ENCODE data around the gene MDM2. TPM values are rescaled to one million over a fixed set of nuclear protein-coding genes. Genes with fewer than 3 reads are reported as not detected.
A peak's percentile ranks its signal among the peaks of the same experiment; 100 is the strongest.

The MDM2 gene
- total and polyA plus RNA-seq, 9 of the 15 experiments (the other 6 are each of a cell fraction or from before 2014, with no cell fraction given) = 13.6 to 100 (median 49.0) TPM

DNA sequence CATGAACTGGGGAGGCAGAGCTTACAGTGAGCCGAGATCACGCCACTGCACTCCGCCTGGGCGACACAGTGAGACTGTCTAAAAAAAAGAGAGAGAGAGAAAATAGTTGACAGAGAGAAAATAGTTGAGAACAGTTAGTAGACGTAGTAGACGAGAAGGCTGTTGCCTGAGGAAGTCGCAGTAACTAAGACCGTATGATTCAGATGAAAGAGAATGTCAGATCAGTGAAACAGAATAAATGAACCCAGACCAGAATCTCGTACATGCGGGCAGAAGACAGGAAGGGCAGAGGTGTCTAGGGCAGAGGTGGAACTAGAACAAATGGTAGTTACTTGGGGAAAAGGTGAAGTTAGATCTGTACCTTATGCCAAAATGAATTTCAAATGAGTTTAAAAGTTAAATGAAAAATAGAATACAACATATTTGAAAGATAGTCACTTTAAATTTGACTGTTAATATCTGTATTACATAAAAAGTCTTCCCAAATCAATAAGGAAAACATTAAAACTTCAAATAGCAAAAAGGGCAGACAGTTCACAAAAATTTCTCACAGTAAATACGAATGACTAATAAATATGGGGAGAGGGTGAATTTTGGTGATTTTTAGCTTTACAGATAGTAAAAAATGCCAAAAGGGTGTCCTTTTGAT, 17.7 kb downstream of the MDM2 start:
- no peak overlapping the region for H3K9ac ChIP-seq (ENCODE audit: insufficient read depth in 1 of 2, low read depth in 2 of 2, low read length in 2 of 2)
- no peak overlapping the region for H2AFZ ChIP-seq (ENCODE audit: low read depth, low read length)
- CTCF ChIA-PET (ENCODE audit: low intra/inter-chr PET ratio) = no interaction called here
- no peaks in the 10 kb centered on the region for H3K27me3 ChIP-seq (ENCODE audit: control insufficient read depth in 2 of 2, insufficient read depth in 2 of 2, low read length in 2 of 2)
- TF ChIP-seq POLR2B (IDR thresholded peaks at IDR 0.05; ENCODE audit: low read depth, partially characterized antibody) = peak; percentile 54
- no peak for TF ChIP-seq SRSF3 (IDR thresholded peaks at IDR 0.05; ENCODE audit: insufficient read depth, low read length)
- intact Hi-C loops (cut with micrococcal nuclease) (no loop called here), in situ Hi-C loops (cut with MboI) (no loop called here)
- H3K4me3 ChIP-seq = no peak overlapping the region
- no peak overlapping the region for H3K4me2 ChIP-seq (ENCODE audit: insufficient read depth, low read length)
- H3K9me1 ChIP-seq (ENCODE audit: control insufficient read depth, insufficient read depth, low read length) = no peaks in the 10 kb centered on the region
- peaks cover 91% of the 10 kb centered on the region for H3K36me3 ChIP-seq (ENCODE audit: control insufficient read depth, insufficient read depth, low read length)
- H3K79me2 ChIP-seq (ENCODE audit: control insufficient read depth, insufficient read depth, low read length) = peaks cover 15% of the 10 kb centered on the region; the same call in 2 of the 3 replicates
- H3K27ac ChIP-seq (ENCODE audit: extremely low read depth, low read depth, low read length) = no peak overlapping the region
- H4K20me1 ChIP-seq (replicated peaks; ENCODE audit: control insufficient read depth, insufficient read depth, low read length) = no peaks in the 10 kb centered on the region
- BruUV-seq (replicated peaks) = no TSS peak
- no peak for DNase-seq (ENCODE audit: extremely low read depth in 1 of 4, low spot score in 3 of 4)
- no peak for FAIRE-seq
- POLR2A ChIA-PET = no interaction called here
- ATAC-seq = no peak
- H3K4me1 ChIP-seq (replicated peaks in 1 of 2; ENCODE audit: control insufficient read depth in 2 of 2, insufficient read depth in 2 of 2, low read length in 2 of 2) = no peaks in the 10 kb centered on the region
- H3K9me3 ChIP-seq (replicated peaks; ENCODE audit: control insufficient read depth, insufficient read depth, low read depth, low read length) = no peaks in the 10 kb centered on the region
- 84% methylated on average over 7 of the region's 11 CpGs for WGBS (ENCODE audit: insufficient coverage, low coverage, missing lambda C conversion rate)

GRCh38 chr12:68827895-68828671, 20.1 kb downstream of the MDM2 start:
- ATAC-seq = no peak
- no peak for TF ChIP-seq ZNF3 (CRISPR knock-in tag; IDR thresholded peaks at IDR 0.05)
- TF ChIP-seq, protein P1, sequence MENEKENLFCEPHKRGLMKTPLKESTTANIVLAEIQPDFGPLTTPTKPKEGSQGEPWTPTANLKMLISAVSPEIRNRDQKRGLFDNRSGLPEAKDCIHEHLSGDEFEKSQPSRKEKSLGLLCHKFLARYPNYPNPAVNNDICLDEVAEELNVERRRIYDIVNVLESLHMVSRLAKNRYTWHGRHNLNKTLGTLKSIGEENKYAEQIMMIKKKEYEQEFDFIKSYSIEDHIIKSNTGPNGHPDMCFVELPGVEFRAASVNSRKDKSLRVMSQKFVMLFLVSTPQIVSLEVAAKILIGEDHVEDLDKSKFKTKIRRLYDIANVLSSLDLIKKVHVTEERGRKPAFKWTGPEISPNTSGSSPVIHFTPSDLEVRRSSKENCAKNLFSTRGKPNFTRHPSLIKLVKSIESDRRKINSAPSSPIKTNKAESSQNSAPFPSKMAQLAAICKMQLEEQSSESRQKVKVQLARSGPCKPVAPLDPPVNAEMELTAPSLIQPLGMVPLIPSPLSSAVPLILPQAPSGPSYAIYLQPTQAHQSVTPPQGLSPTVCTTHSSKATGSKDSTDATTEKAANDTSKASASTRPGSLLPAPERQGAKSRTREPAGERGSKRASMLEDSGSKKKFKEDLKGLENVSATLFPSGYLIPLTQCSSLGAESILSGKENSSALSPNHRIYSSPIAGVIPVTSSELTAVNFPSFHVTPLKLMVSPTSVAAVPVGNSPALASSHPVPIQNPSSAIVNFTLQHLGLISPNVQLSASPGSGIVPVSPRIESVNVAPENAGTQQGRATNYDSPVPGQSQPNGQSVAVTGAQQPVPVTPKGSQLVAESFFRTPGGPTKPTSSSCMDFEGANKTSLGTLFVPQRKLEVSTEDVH (IDR thresholded peaks at IDR 0.05; ENCODE audit: low read depth, partially characterized antibody) = no peak
- no peak for TF ChIP-seq SMARCE1 (IDR thresholded peaks at IDR 0.05)
- TF ChIP-seq MTA2 (IDR thresholded peaks at IDR 0.05; ENCODE audit: low read depth) = no peak
- no peak for TF ChIP-seq THRAP3 (IDR thresholded peaks at IDR 0.05; ENCODE audit: borderline replicate concordance)
- TF ChIP-seq CREBBP (IDR thresholded peaks at IDR 0.05; ENCODE audit: low read depth, low read length) = no peak

More at GRCh38 chr12:68827895-68828671, 20.1 kb downstream of the MDM2 start:
- intact Hi-C loops (cut with micrococcal nuclease) = no loop called here
- H3K27ac ChIP-seq (ENCODE audit: extremely low read depth, low read depth, low read length) = no peak overlapping the region
- POLR2A ChIA-PET = interaction anchor here (0.5 to 1.2 kb wide), 5 partner anchors 13 to 69 kb away, joined by 3 to 5 read pairs (median 3); partner anchors contain the start of gene MDM2
- no peak for FAIRE-seq
- H3K9me1 ChIP-seq (ENCODE audit: control insufficient read depth, insufficient read depth, low read length) = no peaks in the 10 kb centered on the region
- H3K9me3 ChIP-seq (replicated peaks; ENCODE audit: control insufficient read depth, insufficient read depth, low read depth, low read length) = no peaks in the 10 kb centered on the region
- no peak overlapping the region for H3K9ac ChIP-seq (ENCODE audit: insufficient read depth in 1 of 2, low read depth in 2 of 2, low read length in 2 of 2)
- no peak overlapping the region for H2AFZ ChIP-seq (ENCODE audit: low read depth, low read length)
- no peak overlapping the region for H3K4me2 ChIP-seq (ENCODE audit: insufficient read depth, low read length)
- in situ Hi-C loops (cut with MboI) = no loop called here
- DNase-seq (ENCODE audit: extremely low read depth in 1 of 4, low spot score in 3 of 4) = no peak
- 87% methylated on average over 5 of the region's 5 CpGs for WGBS (ENCODE audit: insufficient coverage, low coverage, missing lambda C conversion rate)
- H3K4me1 ChIP-seq (replicated peaks in 1 of 2; ENCODE audit: control insufficient read depth in 2 of 2, insufficient read depth in 2 of 2, low read length in 2 of 2) = no peaks in the 10 kb centered on the region
- no peaks in the 10 kb centered on the region; the same call in 1 of the 2 replicates for H4K20me1 ChIP-seq (replicated peaks; ENCODE audit: control insufficient read depth, insufficient read depth, low read length)
- peaks cover 14% of the 10 kb centered on the region; the same call in 2 of the 3 replicates for H3K79me2 ChIP-seq (ENCODE audit: control insufficient read depth, insufficient read depth, low read length)
- H3K27me3 ChIP-seq (ENCODE audit: control insufficient read depth in 2 of 2, insufficient read depth in 2 of 2, low read length in 2 of 2) = no peaks in the 10 kb centered on the region
- H3K36me3 ChIP-seq (ENCODE audit: control insufficient read depth, insufficient read depth, low read length) = peaks cover 94% of the 10 kb centered on the region
- BruUV-seq (replicated peaks) = no TSS peak
- CTCF ChIA-PET (ENCODE audit: low intra/inter-chr PET ratio) = no interaction called here
- no peak overlapping the region for H3K4me3 ChIP-seq

Data from K562 (cell line).